Measurements from ENCODE around the gene TTN. TPM values are rescaled to one million over a fixed set of nuclear protein-coding genes. Genes with fewer than 3 reads are reported as not detected.
A peak's percentile ranks its signal among the peaks of the same experiment; 100 is the strongest.

TTN gene
- total RNA-seq, 1 experiment from 2014 or later, result 0.13 TPM

- Histone ChIP-seq H3K4me3 (ENCODE audit: low read depth in 2 of 2, low read length in 2 of 2) (no peak overlapping the region), H3K36me3 (ENCODE audit: control insufficient read depth, insufficient read depth, low read length) (no peaks in the 10 kb centered on the region), H3K27ac (ENCODE audit: low read length) (no peak overlapping the region), H3K9me3 (ENCODE audit: control insufficient read depth, insufficient read depth, low read depth, low read length) (no peaks in the 10 kb centered on the region; the same call in 1 of the 2 replicates), H3K4me1 (ENCODE audit: control insufficient read depth, insufficient read depth, low read length) (no peaks in the 10 kb centered on the region), H3K27me3 (ENCODE audit: control insufficient read depth, insufficient read depth, low read length) (no peaks in the 10 kb centered on the region)
- TF ChIP-seq TCF7L2 (IDR thresholded peaks at IDR 0.05; ENCODE audit: low read depth, low read length), result no peak
- no peak for TF ChIP-seq POLR2AphosphoS5 (IDR thresholded peaks at IDR 0.05; ENCODE audit: low read depth, low read length)
- TF ChIP-seq, protein P1, sequence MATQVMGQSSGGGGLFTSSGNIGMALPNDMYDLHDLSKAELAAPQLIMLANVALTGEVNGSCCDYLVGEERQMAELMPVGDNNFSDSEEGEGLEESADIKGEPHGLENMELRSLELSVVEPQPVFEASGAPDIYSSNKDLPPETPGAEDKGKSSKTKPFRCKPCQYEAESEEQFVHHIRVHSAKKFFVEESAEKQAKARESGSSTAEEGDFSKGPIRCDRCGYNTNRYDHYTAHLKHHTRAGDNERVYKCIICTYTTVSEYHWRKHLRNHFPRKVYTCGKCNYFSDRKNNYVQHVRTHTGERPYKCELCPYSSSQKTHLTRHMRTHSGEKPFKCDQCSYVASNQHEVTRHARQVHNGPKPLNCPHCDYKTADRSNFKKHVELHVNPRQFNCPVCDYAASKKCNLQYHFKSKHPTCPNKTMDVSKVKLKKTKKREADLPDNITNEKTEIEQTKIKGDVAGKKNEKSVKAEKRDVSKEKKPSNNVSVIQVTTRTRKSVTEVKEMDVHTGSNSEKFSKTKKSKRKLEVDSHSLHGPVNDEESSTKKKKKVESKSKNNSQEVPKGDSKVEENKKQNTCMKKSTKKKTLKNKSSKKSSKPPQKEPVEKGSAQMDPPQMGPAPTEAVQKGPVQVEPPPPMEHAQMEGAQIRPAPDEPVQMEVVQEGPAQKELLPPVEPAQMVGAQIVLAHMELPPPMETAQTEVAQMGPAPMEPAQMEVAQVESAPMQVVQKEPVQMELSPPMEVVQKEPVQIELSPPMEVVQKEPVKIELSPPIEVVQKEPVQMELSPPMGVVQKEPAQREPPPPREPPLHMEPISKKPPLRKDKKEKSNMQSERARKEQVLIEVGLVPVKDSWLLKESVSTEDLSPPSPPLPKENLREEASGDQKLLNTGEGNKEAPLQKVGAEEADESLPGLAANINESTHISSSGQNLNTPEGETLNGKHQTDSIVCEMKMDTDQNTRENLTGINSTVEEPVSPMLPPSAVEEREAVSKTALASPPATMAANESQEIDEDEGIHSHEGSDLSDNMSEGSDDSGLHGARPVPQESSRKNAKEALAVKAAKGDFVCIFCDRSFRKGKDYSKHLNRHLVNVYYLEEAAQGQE (IDR thresholded peaks at IDR 0.05; ENCODE audit: insufficient read depth in 1 of 2, low read depth in 2 of 2, low read length in 1 of 2), result no peak
- TF ChIP-seq SIN3A (IDR thresholded peaks at IDR 0.05; ENCODE audit: borderline replicate concordance, insufficient read depth, low read depth, low read length), result no peak
- no peak for TF ChIP-seq CTCF (IDR thresholded peaks at IDR 0.05)
- intact Hi-C loops (cut with micrococcal nuclease; ENCODE audit: unreplicated experiment) (loop anchor here (10.0 kb wide), 2 partner anchors 325 to 945 kb away; no protein-coding TSS in a partner anchor), in situ Hi-C loops (cut with HindIII; ENCODE audit: low pct_unique_long_range_greater_than_20kb, low sequenced_read_pairs) (no loop called here)
- CTCF ChIA-PET, result no interaction called here
- no TSS peak for BruUV-seq (replicated peaks)
- POLR2A ChIA-PET, result no interaction called here
- no peak for DNase-seq (ENCODE audit: low read depth, low spot score)
- no peak for ATAC-seq
Measured at GRCh38 chr2:178799305-178799704, 7.9 kb downstream of the TTN start.

GRCh38 chr2:178796079-178796677 is 11.0 kb downstream of the TTN start:
- in situ Hi-C loops (cut with HindIII; ENCODE audit: low pct_unique_long_range_greater_than_20kb, low sequenced_read_pairs) (no loop called here), intact Hi-C loops (cut with micrococcal nuclease; ENCODE audit: unreplicated experiment) (loop anchor here (10.0 kb wide), 2 partner anchors 329 to 949 kb away; no protein-coding TSS in a partner anchor)
- H3K4me3 ChIP-seq (ENCODE audit: low read depth in 2 of 2, low read length in 2 of 2), result no peak overlapping the region
- no peaks in the 10 kb centered on the region; the same call in 1 of the 2 replicates for H3K9me3 ChIP-seq (ENCODE audit: control insufficient read depth, insufficient read depth, low read depth, low read length)
- no peaks in the 10 kb centered on the region for H3K27me3 ChIP-seq (ENCODE audit: control insufficient read depth, insufficient read depth, low read length)
- TF ChIP-seq, protein P1 (IDR thresholded peaks at IDR 0.05; ENCODE audit: insufficient read depth in 1 of 2, low read depth in 2 of 2, low read length in 1 of 2), result no peak
- TF ChIP-seq SIN3A (IDR thresholded peaks at IDR 0.05; ENCODE audit: borderline replicate concordance, insufficient read depth, low read depth, low read length), result no peak
- no peak for TF ChIP-seq POLR2AphosphoS5 (IDR thresholded peaks at IDR 0.05; ENCODE audit: low read depth, low read length)
- TF ChIP-seq CTCF (IDR thresholded peaks at IDR 0.05), result peak; percentile 61; the same call in 1 of the 2 replicates
- TF ChIP-seq TCF7L2 (IDR thresholded peaks at IDR 0.05; ENCODE audit: low read depth, low read length), result no peak
- no peak for ATAC-seq
- peak; percentile 45 for DNase-seq (ENCODE audit: low read depth, low spot score)
- ChIA-PET CTCF (interaction anchor here (0.7 kb wide), 1 partner anchor 28 kb away, joined by 3 read pairs; no protein-coding TSS in a partner anchor), POLR2A (no interaction called here)
- H3K36me3 ChIP-seq (ENCODE audit: control insufficient read depth, insufficient read depth, low read length), result no peaks in the 10 kb centered on the region
- no TSS peak for BruUV-seq (replicated peaks)
- no peaks in the 10 kb centered on the region for H3K4me1 ChIP-seq (ENCODE audit: control insufficient read depth, insufficient read depth, low read length)
- no peak overlapping the region for H3K27ac ChIP-seq (ENCODE audit: low read length)

Measured in Panc1 (cell line).